GM23338 (cell line): ENCODE results near the gene ITPR3. TPM values are rescaled to one million over a fixed set of nuclear protein-coding genes. Genes with fewer than 3 reads are reported as not detected.

Experiments used
- ATAC-seq: fragments of 200-7000 bp; cut with Tn5 transposase; 3 replicates; pipeline ENCODE4 v1.9.1; 2020
- DNase-seq: peaks from one replicate; pipeline ENCODE4 v3.0.0-alpha.2; 2015; ENCODE audit warnings: low spot score
- H2AFZ ChIP-seq: fragments of 200-600 bp; sonication (generic); 2 replicates; pipeline ENCODE4 v1.8.0; 2016; ENCODE audit warnings: antibody characterized with exemption, mild to moderate bottlenecking, moderate library complexity
- H3F3A ChIP-seq: fragments of 200-600 bp; sonication (generic); replicated peaks from 2 replicates; pipeline ENCODE4 v1.8.0; 2017; ENCODE audit warnings: antibody characterized with exemption, mixed run types, low read depth
- H3K27ac ChIP-seq: fragments of 200-600 bp; sonication (generic); 2 replicates; pipeline ENCODE4 v1.6.1; 2016; ENCODE audit warnings: low read depth
- H3K27me3 ChIP-seq: fragments of 200-600 bp; sonication (generic); 2 replicates; pipeline ENCODE4 v1.8.0; 2016; ENCODE audit warnings: mild to moderate bottlenecking, mixed run types, moderate library complexity; ENCODE audit not compliant: insufficient read depth
- H3K36me3 ChIP-seq: fragments of 200-600 bp; sonication (generic); 2 replicates; pipeline ENCODE4 v1.8.0; 2016; ENCODE audit warnings: mild to moderate bottlenecking; ENCODE audit not compliant: insufficient read depth
- H3K4me1 ChIP-seq: fragments of 200-600 bp; sonication (generic); 2 replicates; pipeline ENCODE4 v1.8.0; 2016; ENCODE audit warnings: mild to moderate bottlenecking, moderate library complexity; ENCODE audit not compliant: insufficient read depth
- H3K4me2 ChIP-seq: fragments of 200-600 bp; sonication (generic); 2 replicates; pipeline ENCODE4 v1.7.1; 2017; ENCODE audit warnings: mixed run types
- H3K4me3 ChIP-seq: fragments of 200-600 bp; sonication (generic); 2 replicates; pipeline ENCODE4 v1.6.1; 2016; ENCODE audit warnings: mixed run types
- H3K79me2 ChIP-seq: fragments of 200-600 bp; sonication (generic); replicated peaks from 2 replicates; pipeline ENCODE4 v1.8.0; 2017; ENCODE audit warnings: mild to moderate bottlenecking; ENCODE audit not compliant: insufficient read depth
- H3K9me2 ChIP-seq: fragments of 200-600 bp; sonication (generic); 2 replicates; pipeline ENCODE4 v1.8.0; 2017; ENCODE audit not compliant: insufficient read depth
- H4K20me1 ChIP-seq: fragments of 200-600 bp; sonication (generic); replicated peaks from 2 replicates; pipeline ENCODE4 v1.8.0; 2017; ENCODE audit warnings: mild to moderate bottlenecking; ENCODE audit not compliant: insufficient read depth
- H3K27ac Mint-ChIP-seq: 2 replicates; pipeline ENCODE4 v1.8.0; 2020; ENCODE audit warnings: inconsistent platforms, mild to moderate bottlenecking, moderate library complexity, mixed read lengths
- H3K27me3 Mint-ChIP-seq: 3 replicates; pipeline ENCODE4 v1.8.0; 2022; ENCODE audit warnings: low read depth, mild to moderate bottlenecking, moderate library complexity, mixed read lengths, inconsistent platforms; ENCODE audit not compliant: insufficient read depth, poor library complexity
- H3K36me3 Mint-ChIP-seq: 3 replicates; pipeline ENCODE4 v1.8.0; 2021; ENCODE audit warnings: low read depth, mild to moderate bottlenecking, inconsistent platforms, moderate library complexity, mixed read lengths
- H3K4me1 Mint-ChIP-seq: 3 replicates; pipeline ENCODE4 v1.8.0; 2020; ENCODE audit warnings: mild to moderate bottlenecking, inconsistent platforms, mixed read lengths
- H3K4me3 Mint-ChIP-seq: 3 replicates; pipeline ENCODE4 v1.8.0; 2021; ENCODE audit warnings: moderate library complexity, mild to moderate bottlenecking, inconsistent platforms, mixed read lengths
- H3K9me3 Mint-ChIP-seq: 3 replicates; pipeline ENCODE4 v1.8.0; 2020; ENCODE audit warnings: moderate library complexity, mild to moderate bottlenecking, inconsistent platforms, mixed read lengths
- POLR2AphosphoS5 ChIP-seq: IDR thresholded peaks from 2 replicates; pipeline ENCODE4 v1.6.1; 2016; ENCODE audit warnings: antibody characterized with exemption, low read depth
- STAT1 ChIP-seq: IDR thresholded peaks from one replicate; pipeline ENCODE4 v1.6.1; 2016; ENCODE audit warnings: antibody characterized with exemption; ENCODE audit not compliant: unreplicated experiment
- ZNF114 ChIP-seq: fragments of 250-450 bp; sonication (Bioruptor Pico); IDR thresholded peaks from 2 replicates; pipeline ENCODE4 v1.5.0; 2020; ENCODE audit warnings: mild to moderate bottlenecking, moderate library complexity
- polyA plus RNA-seq: library from polyadenylated mRNA; unstranded; fragments of >200 nt; fragmentation: Nextera tagmentation; extraction: Ambion mirVana; gene quantifications from 2 replicates; pipeline ENCODE4 v1.2.1, GENCODE V29; 2016
- total RNA-seq: library from RNA; depleted of rRNA; stranded (reverse); fragments of >200 nt; shearing (Covaris generic); gene quantifications from 2 replicates; pipeline ENCODE4 v1.2.3, GENCODE V29; 2014
- TF ChIP-seq, protein P1 (sequence below), 2 experiments: fragments of 200-600 bp in 1 of 2; sonication (generic) in 1 of 2; conservative IDR thresholded peaks; 2 replicates each; pipeline versions ENCODE4 v1.5.1 to v1.6.1; 2016 to 2017; ENCODE audit warnings: antibody characterized with exemption in 2 of 2, low read depth in 2 of 2, mild to moderate bottlenecking in 2 of 2, moderate library complexity in 1 of 2
- TF ChIP-seq, protein P2 (sequence below): fragments of 250-450 bp; sonication (Bioruptor Pico); IDR thresholded peaks from 2 replicates; pipeline ENCODE4 v1.5.0; 2020; ENCODE audit warnings: mild to moderate bottlenecking, moderate library complexity

Gene ITPR3
- total and polyA plus RNA-seq, 2 experiments from 2014 or later: 7.3 to 31.9 TPM

GRCh38 chr6:33694401-33694931 is 73.3 kb downstream of the ITPR3 start:
- Histone ChIP-seq H3K27me3 (no peaks in the 10 kb centered on the region), H3K9me2 (no peaks in the 10 kb centered on the region), H3K4me2 (no peak overlapping the region), H3K4me3 (no peak overlapping the region), H3F3A (no peaks in the 10 kb centered on the region), H3K27ac (no peak overlapping the region), H3K79me2 (no peaks in the 10 kb centered on the region), H2AFZ (no peak overlapping the region), H3K36me3 (peaks cover 9% of the 10 kb centered on the region; the same call in 1 of the 2 replicates), H4K20me1 (peaks cover 2% of the 10 kb centered on the region; the same call in 1 of the 2 replicates), H3K4me1 (no peaks in the 10 kb centered on the region)
- Mint-ChIP-seq H3K4me3 (no peak overlapping the region), H3K36me3 (peaks cover 63% of the 10 kb centered on the region), H3K4me1 (peaks cover 28% of the 10 kb centered on the region), H3K27ac (no peak overlapping the region), H3K27me3 (peaks cover 24% of the 10 kb centered on the region), H3K9me3 (no peaks in the 10 kb centered on the region)
- no peak for DNase-seq
- ATAC-seq: no peak
- TF ChIP-seq, protein P1, sequence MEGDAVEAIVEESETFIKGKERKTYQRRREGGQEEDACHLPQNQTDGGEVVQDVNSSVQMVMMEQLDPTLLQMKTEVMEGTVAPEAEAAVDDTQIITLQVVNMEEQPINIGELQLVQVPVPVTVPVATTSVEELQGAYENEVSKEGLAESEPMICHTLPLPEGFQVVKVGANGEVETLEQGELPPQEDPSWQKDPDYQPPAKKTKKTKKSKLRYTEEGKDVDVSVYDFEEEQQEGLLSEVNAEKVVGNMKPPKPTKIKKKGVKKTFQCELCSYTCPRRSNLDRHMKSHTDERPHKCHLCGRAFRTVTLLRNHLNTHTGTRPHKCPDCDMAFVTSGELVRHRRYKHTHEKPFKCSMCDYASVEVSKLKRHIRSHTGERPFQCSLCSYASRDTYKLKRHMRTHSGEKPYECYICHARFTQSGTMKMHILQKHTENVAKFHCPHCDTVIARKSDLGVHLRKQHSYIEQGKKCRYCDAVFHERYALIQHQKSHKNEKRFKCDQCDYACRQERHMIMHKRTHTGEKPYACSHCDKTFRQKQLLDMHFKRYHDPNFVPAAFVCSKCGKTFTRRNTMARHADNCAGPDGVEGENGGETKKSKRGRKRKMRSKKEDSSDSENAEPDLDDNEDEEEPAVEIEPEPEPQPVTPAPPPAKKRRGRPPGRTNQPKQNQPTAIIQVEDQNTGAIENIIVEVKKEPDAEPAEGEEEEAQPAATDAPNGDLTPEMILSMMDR (conservative IDR thresholded peaks at IDR 0.05; ENCODE audit: low read depth in 2 of 2): no peak
- TF ChIP-seq ZNF114 (CRISPR knock-in tag): no peak
- TF ChIP-seq POLR2AphosphoS5: no peak
- TF ChIP-seq, protein P2, sequence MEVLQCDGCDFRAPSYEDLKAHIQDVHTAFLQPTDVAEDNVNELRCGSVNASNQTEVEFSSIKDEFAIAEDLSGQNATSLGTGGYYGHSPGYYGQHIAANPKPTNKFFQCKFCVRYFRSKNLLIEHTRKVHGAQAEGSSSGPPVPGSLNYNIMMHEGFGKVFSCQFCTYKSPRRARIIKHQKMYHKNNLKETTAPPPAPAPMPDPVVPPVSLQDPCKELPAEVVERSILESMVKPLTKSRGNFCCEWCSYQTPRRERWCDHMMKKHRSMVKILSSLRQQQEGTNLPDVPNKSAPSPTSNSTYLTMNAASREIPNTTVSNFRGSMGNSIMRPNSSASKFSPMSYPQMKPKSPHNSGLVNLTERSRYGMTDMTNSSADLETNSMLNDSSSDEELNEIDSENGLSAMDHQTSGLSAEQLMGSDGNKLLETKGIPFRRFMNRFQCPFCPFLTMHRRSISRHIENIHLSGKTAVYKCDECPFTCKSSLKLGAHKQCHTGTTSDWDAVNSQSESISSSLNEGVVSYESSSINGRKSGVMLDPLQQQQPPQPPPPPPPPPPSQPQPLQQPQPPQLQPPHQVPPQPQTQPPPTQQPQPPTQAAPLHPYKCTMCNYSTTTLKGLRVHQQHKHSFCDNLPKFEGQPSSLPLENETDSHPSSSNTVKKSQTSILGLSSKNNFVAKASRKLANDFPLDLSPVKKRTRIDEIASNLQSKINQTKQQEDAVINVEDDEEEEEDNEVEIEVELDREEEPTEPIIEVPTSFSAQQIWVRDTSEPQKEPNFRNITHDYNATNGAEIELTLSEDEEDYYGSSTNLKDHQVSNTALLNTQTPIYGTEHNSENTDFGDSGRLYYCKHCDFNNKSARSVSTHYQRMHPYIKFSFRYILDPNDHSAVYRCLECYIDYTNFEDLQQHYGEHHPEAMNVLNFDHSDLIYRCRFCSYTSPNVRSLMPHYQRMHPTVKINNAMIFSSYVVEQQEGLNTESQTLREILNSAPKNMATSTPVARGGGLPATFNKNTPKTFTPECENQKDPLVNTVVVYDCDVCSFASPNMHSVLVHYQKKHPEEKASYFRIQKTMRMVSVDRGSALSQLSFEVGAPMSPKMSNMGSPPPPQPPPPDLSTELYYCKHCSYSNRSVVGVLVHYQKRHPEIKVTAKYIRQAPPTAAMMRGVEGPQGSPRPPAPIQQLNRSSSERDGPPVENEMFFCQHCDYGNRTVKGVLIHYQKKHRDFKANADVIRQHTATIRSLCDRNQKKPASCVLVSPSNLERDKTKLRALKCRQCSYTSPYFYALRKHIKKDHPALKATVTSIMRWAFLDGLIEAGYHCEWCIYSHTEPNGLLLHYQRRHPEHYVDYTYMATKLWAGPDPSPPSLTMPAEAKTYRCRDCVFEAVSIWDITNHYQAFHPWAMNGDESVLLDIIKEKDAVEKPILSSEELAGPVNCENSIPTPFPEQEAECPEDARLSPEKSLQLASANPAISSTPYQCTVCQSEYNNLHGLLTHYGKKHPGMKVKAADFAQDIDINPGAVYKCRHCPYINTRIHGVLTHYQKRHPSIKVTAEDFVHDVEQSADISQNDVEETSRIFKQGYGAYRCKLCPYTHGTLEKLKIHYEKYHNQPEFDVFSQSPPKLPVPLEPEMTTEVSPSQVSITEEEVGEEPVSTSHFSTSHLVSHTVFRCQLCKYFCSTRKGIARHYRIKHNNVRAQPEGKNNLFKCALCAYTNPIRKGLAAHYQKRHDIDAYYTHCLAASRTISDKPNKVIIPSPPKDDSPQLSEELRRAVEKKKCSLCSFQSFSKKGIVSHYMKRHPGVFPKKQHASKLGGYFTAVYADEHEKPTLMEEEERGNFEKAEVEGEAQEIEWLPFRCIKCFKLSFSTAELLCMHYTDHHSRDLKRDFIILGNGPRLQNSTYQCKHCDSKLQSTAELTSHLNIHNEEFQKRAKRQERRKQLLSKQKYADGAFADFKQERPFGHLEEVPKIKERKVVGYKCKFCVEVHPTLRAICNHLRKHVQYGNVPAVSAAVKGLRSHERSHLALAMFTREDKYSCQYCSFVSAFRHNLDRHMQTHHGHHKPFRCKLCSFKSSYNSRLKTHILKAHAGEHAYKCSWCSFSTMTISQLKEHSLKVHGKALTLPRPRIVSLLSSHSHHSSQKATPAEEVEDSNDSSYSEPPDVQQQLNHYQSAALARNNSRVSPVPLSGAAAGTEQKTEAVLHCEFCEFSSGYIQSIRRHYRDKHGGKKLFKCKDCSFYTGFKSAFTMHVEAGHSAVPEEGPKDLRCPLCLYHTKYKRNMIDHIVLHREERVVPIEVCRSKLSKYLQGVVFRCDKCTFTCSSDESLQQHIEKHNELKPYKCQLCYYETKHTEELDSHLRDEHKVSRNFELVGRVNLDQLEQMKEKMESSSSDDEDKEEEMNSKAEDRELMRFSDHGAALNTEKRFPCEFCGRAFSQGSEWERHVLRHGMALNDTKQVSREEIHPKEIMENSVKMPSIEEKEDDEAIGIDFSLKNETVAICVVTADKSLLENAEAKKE (CRISPR knock-in tag): no peak
- TF ChIP-seq STAT1: no peak
